NOMO-1 treated with dmso at 0.1 percent for 144 hours (cell line): ENCODE measurements around the gene PRKACB.
"Not testable (repeated sequence)": the region's sequence is repeated elsewhere in the genome, so short reads cannot be mapped to it uniquely, and the experiment has no call there.

Source experiments
- DNase-seq: peaks from one replicate; lab custom pipeline; 2025; ENCODE audit not compliant: unreplicated experiment; lab: John Stamatoyannopoulos, UW

The PRKACB gene

GRCh38 chr1:84265867-84266266 lies 121.8 kb downstream of the PRKACB start:
- DNase-seq, result no peak

- DNase-seq, result no peak
Measured at GRCh38 chr1:84266748-84267147, 122.7 kb downstream of the PRKACB start.

DNA sequence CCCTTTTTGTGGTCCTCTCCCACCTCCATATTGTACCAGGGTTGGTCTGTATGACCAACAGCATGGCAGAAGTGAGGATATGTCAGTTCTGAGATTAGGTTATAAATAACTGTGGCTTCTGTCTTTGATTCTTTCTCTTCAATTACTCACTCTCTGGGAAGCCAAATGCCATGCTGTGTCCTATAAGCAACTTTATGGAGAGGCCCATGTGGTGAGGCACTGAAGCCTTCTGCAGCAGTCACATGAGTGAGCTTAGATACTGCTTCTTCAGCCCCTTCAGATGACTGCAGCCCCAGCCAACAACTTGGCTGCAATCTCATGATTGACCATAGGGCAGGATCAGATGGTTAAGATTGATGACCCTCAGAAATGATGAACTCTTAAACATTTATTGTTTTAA lies 123.4 kb downstream of the PRKACB start:
- DNase-seq, result no peak

- DNase-seq, result no peak
Measured at GRCh38 chr1:84268346-84268745, 124.3 kb downstream of the PRKACB start.

- no peak for DNase-seq
Measured at GRCh38 chr1:84269306-84269705, 125.2 kb downstream of the PRKACB start.

DNA sequence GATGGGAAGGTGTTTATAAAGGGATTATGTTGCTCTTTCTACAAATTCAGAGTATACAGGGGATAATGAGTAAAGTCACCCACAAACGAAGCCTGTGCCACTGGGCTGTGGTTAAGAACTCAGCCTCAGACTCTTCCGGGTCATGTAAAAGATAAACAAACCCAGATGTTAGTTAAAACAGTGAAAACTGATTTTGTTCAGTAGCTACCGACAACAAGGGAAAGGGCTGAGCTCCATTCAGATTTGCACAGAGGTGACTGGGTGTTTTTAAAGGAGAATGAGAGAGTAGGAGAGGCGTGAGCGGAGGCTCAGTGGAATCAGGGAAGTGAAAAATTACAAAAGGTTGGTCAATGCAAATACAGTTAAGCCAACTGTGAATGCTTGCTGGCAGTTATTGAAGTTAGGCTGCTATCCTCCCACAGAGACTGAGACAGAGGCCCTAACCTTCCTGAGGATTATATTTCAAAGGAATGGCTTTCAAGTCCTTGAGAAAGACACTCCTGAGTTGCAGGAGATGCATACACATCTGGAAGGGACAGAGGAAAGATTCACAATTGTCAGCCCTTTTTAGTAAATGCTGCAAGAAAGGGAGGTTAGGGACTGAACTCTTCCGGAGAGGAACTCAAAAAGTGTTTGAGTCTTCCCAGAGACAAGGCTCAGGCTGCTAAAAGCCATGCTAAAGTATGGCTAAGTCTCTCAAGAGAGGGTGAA lies 127.5 kb downstream of the PRKACB start:
- DNase-seq, result peak; percentile 86

DNA sequence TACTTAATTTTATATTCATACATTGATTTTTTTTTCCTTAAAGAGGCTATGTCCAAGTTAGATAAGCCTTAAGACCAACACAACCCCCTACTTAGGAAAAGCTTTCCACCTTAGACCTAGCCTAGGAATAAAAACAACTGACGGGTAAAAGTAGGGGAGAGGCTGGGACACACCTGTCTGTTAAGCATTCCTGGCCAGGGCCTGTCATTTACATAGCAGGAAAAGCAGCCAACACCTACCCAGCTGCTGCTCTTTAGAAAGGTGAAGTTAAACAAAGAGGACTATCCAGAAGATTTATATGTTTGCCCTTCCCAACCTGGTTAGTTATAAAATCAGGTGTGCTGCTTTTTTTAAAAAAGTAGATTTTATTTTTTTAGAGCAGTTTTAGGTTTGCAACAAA lies 128.3 kb downstream of the PRKACB start:
- DNase-seq, result no peak

DNA sequence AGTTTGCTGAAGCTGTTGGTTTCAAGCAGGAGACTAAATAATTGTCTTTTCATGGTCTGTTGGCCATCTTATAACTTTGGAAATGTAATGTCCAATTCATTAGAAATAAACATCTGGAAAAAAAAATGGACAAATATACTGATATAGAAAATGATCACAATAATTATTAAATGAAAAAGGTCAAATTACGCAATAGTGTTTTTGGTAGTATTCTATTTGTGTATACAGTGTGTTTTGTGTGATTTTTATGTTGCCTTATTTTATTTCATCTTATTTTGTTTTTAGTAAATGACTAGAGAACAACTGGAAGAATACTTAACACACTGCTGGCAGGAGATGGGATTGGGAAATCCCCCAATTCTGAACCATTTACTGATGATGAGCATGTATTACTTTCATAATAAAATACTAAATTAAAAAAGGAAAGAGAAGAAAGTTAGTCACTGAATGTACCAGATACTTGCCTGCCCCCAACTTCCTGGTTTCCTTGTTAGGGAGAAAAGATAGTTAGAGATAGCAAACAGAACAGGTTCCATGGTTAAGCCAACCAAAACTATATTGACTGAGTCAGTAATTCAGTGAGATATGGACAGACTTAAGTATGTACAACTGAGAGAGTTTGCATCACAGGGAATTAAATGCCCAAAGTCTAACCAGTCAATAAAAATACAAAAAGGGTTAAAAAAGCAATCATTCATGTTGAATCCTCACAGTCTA lies 133.4 kb downstream of the PRKACB start:
- DNase-seq, result no peak

DNA sequence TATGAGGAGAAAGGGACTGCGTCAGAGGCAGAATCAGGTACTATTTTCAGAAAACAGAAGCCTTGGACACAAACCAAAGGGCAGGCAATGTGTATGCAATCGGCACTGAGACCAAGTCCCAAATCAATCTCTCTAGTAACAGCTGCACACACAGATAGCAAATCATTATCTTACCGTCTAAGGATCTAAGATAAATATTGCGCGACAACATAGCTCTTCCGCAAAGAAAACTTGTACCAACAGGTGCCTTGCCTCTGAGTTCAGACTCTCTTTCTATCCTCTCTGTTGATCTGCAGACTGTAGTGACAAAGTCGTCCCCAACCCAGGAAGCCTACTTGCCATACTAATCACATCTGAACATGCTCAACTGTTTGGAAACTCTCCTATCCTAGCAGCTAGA lies 134.8 kb downstream of the PRKACB start:
- no peak for DNase-seq

- no peak for DNase-seq
Measured at GRCh38 chr1:84280912-84281311, 136.8 kb downstream of the PRKACB start.

GRCh38 chr1:84282780-84283333 lies 138.8 kb downstream of the PRKACB start:
- no peak for DNase-seq

DNA sequence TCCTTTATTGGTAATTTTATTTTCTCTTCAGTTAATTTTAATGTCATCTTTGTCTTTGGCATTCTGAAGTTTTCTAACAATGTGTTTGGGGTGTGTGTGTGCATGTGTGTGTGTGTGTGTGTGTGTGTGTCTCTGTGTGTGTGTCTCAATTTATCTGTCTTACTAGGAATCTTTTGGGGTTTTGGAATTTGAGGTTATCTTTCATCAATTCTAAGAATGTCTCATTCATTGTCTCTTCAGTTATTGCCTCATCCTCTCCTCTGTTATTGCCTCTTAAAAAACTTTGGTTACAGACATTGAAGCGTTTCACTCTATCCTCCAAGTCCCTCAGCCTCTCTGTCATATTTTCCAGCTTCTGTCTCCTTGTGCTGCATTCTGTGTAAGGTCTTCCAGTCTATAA lies 139.3 kb downstream of the PRKACB start:
- no peak for DNase-seq

- DNase-seq, result no peak
Measured at GRCh38 chr1:84286071-84286470, 142.0 kb downstream of the PRKACB start.

DNA sequence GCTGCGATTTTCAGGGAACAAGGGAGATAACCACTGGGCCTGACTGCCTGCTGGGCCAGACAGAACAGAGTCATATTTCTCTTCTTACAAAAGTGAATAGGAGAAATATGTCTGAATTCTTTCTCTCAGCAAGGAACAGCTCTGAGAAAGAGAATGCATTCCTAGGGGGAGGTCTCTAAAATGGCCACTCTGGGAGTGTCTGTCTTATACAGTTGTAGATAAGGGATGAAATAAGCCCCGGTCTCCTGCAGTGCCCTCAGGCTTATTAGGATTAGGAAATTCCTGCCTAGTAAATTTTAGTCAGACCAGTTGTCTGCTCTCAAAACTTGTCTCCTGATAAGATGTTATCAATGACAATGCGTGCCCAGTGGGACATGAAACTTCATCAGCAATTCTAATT lies 143.3 kb downstream of the PRKACB start:
- DNase-seq, result not testable (repeated sequence)
